HepG2 (cell line): ENCODE results near the gene NIT2. TPM values are rescaled to one million over a fixed set of nuclear protein-coding genes. Genes with fewer than 3 reads are reported as not detected.
"Not testable (repeated sequence)": the region's sequence is repeated elsewhere in the genome, so short reads cannot be mapped to it uniquely, and the experiment has no call there.

Source experiments
- ATAC-seq: fragments of 200-7000 bp; cut with Tn5 transposase; 3 replicates; pipeline ENCODE4 v1.9.1; 2020; ENCODE audit warnings: mild to moderate bottlenecking, moderate library complexity
- BruUV-seq: library from RNA; stranded (reverse); fragments of 400-500 nt; replicated peaks from 2 replicates; lab custom pipeline; 2021; lab: Mats Ljungman, UMichigan
- CTCF ChIA-PET: fragments of 300-600 bp; formaldehyde crosslinking; extraction: SDS; loops from one replicate; lab custom pipeline; 2021; ENCODE audit warnings: low total read pairs, inconsistent platforms, low intra/inter-chr PET ratio; lab: Yijun Ruan, JAX
- POLR2A ChIA-PET: fragments of 350-600 bp; sonication (Branson Sonifier 250); formaldehyde crosslinking; loops from one replicate; lab custom pipeline; 2020; ENCODE audit warnings: antibody characterized with exemption, inconsistent platforms; lab: Yijun Ruan, JAX
- DNase-seq: peaks from one replicate; pipeline ENCODE4 v3.0.0-alpha.2; 2015; ENCODE audit warnings: low spot score
- FAIRE-seq: peaks from 3 replicates; lab custom pipeline; 2011; peaks lifted over from hg19 to GRCh38; lab: Jason Lieb, UNC
- H2AFZ ChIP-seq: one replicate; pipeline ENCODE4 v1.6.1; 2011; ENCODE audit warnings: low read length, inconsistent platforms
- H3K27ac ChIP-seq: fragments of 300-600 bp; 3 replicates; pipeline ENCODE4 v1.8.0; 2011; ENCODE audit warnings: mixed run types, mild to moderate bottlenecking, mixed read lengths, low read length, inconsistent platforms; ENCODE audit not compliant: insufficient read depth; ENCODE audit errors: extremely low read length
- H3K27me3 ChIP-seq, 2 experiments: fragments of 200-600 bp in 1 of 2; 2 replicates in 1 of 2; 3 replicates in 1 of 2; pipeline versions ENCODE4 v1.6.0 to v1.8.0; 2011; ENCODE audit warnings: low read length in 2 of 2, mild to moderate bottlenecking in 2 of 2, moderate library complexity in 2 of 2, inconsistent platforms in 1 of 2; ENCODE audit not compliant: insufficient read depth in 2 of 2, control insufficient read depth in 1 of 2
- H3K36me3 ChIP-seq, 2 experiments: fragments of 200-600 bp in 1 of 2; replicated peaks in 1 of 2; 2 replicates in 1 of 2; 3 replicates in 1 of 2; pipeline versions ENCODE4 v1.5.1 to v1.8.0; 2011; ENCODE audit warnings: low read length in 2 of 2, inconsistent platforms in 1 of 2; ENCODE audit not compliant: insufficient read depth in 2 of 2, control insufficient read depth in 1 of 2
- H3K4me1 ChIP-seq: 2 replicates; pipeline ENCODE4 v1.5.1; 2012; ENCODE audit warnings: low read length, inconsistent platforms; ENCODE audit not compliant: insufficient read depth
- H3K4me2 ChIP-seq: 2 replicates; pipeline ENCODE4 v1.6.0; 2011; ENCODE audit warnings: low read depth, low read length, inconsistent platforms
- H3K4me3 ChIP-seq, 3 experiments: fragments of 200-600 bp in 1 of 3; sonication (generic), shearing (Covaris generic) in 1 of 3; replicated peaks in 1 of 3; 2 replicates each; pipeline ENCODE4 v1.5.1; 2011 to 2016; ENCODE audit warnings: low read length in 3 of 3, inconsistent platforms in 2 of 3, low read depth in 2 of 3, mild to moderate bottlenecking in 2 of 3, control low read depth in 1 of 3, mixed read lengths in 1 of 3; ENCODE audit not compliant: insufficient read depth in 1 of 3
- H3K79me2 ChIP-seq: one replicate; pipeline ENCODE4 v1.6.1; 2011; ENCODE audit warnings: low read length, inconsistent platforms; ENCODE audit not compliant: insufficient read depth
- H3K9ac ChIP-seq: 2 replicates; pipeline ENCODE4 v1.6.0; 2011; ENCODE audit warnings: mild to moderate bottlenecking, low read depth, low read length, inconsistent platforms; ENCODE audit not compliant: insufficient read depth
- H3K9me3 ChIP-seq: 2 replicates; pipeline ENCODE4 v1.5.1; 2012; ENCODE audit warnings: mild to moderate bottlenecking, low read length
- H4K20me1 ChIP-seq: 2 replicates; pipeline ENCODE4 v1.6.0; 2011; ENCODE audit warnings: inconsistent platforms, mild to moderate bottlenecking, low read length, moderate library complexity; ENCODE audit not compliant: insufficient read depth
- ARHGAP35 ChIP-seq: sonication (generic); formaldehyde crosslinking; IDR thresholded peaks from 2 replicates; pipeline ENCODE4 v1.9.0; 2022; ENCODE audit warnings: mild to moderate bottlenecking, inconsistent platforms, moderate library complexity, missing genetic modification reagents, borderline replicate concordance
- GPBP1L1 ChIP-seq: sonication (generic); formaldehyde crosslinking; IDR thresholded peaks from 2 replicates; pipeline ENCODE4 v1.5.0; 2020; ENCODE audit warnings: mild to moderate bottlenecking, missing genetic modification reagents
- GTF3A ChIP-seq: sonication (generic); formaldehyde crosslinking; conservative IDR thresholded peaks from 2 replicates; pipeline ENCODE4 v1.4.0; 2020; ENCODE audit warnings: mild to moderate bottlenecking, missing genetic modification reagents
- ZBTB38 ChIP-seq: sonication (generic); formaldehyde crosslinking; IDR thresholded peaks from 2 replicates; pipeline ENCODE4 v1.5.1; 2020; ENCODE audit warnings: mild to moderate bottlenecking, missing genetic modification reagents
- ZNF143 ChIP-seq: sonication (generic); formaldehyde crosslinking; IDR thresholded peaks from 2 replicates; pipeline ENCODE4 v1.4.0; 2020; ENCODE audit warnings: missing genetic modification reagents
- ZNF430 ChIP-seq: sonication (generic); formaldehyde crosslinking; IDR thresholded peaks from 2 replicates; pipeline ENCODE4 v1.9.0; 2021; ENCODE audit warnings: mild to moderate bottlenecking, missing genetic modification reagents
- ZNF501 ChIP-seq: sonication (generic); formaldehyde crosslinking; IDR thresholded peaks from 2 replicates; pipeline ENCODE4 v1.5.1; 2020; ENCODE audit warnings: mild to moderate bottlenecking, moderate library complexity, missing genetic modification reagents
- ZNF605 ChIP-seq: sonication (generic); formaldehyde crosslinking; IDR thresholded peaks from 2 replicates; pipeline ENCODE4 v1.8.0; 2022; ENCODE audit warnings: mild to moderate bottlenecking, missing genetic modification reagents
- ZNF724P ChIP-seq: sonication (generic); formaldehyde crosslinking; IDR thresholded peaks from 2 replicates; pipeline ENCODE4 v1.8.0; 2022; ENCODE audit warnings: missing genetic modification reagents, borderline replicate concordance
- WGBS: methylation state at CpG from one replicate; pipeline ENCODE4 v1.1.6; 2017; ENCODE audit warnings: low lambda C conversion rate; 5-methylcytosine and 5-hydroxymethylcytosine counted together
- in situ Hi-C: cut with HindIII; loops from 2 replicates; pipeline ENCODE4 v1.10.0; 2017; ENCODE audit warnings: low pct_unique_long_range_greater_than_20kb; ENCODE audit not compliant: extremely low pct_ligation_motif_present
- intact Hi-C: fragments of 100-400 bp; cut with micrococcal nuclease; formaldehyde crosslinking; loops from one replicate; pipeline ENCODE4 v1.10.0; 2022; ENCODE audit not compliant: unreplicated experiment
- polyA plus RNA-seq, 8 experiments: library from polyadenylated mRNA; depleted of rRNA in 3 of 8; stranded (reverse) in 7 of 8; unstranded in 1 of 8; fragments of >200 nt; fragmentation: Illumina TruSeq in 4 of 8; extraction: Trizol in 4 of 8; gene quantifications; 2 replicates each; pipeline versions ENCODE4 v1.2.1 to v1.2.3, GENCODE V29; 2011 to 2016; ENCODE audit warnings: low read depth in 4 of 8, missing spikeins in 1 of 8, mixed read lengths in 1 of 8; ENCODE audit not compliant: insufficient read depth in 1 of 8
- total RNA-seq, 5 experiments: library from RNA; depleted of rRNA; stranded (reverse); fragments of >200 nt; fragmentation: Illumina TruSeq; extraction: Trizol; gene quantifications; 2 replicates each; pipeline ENCODE4 v1.2.3, GENCODE V29; 2016; ENCODE audit warnings: low read depth in 1 of 5
- TF ChIP-seq, protein P1 (sequence below): IDR thresholded peaks from 2 replicates; pipeline ENCODE4 v1.6.1; 2016; ENCODE audit warnings: control low read depth

NIT2 gene
- total and polyA plus RNA-seq, 2 of the 13 experiments (the other 11 are each of a cell fraction or from before 2014, with no cell fraction given), result 43.4 to 49.1 TPM

- TF ChIP-seq, protein P1, sequence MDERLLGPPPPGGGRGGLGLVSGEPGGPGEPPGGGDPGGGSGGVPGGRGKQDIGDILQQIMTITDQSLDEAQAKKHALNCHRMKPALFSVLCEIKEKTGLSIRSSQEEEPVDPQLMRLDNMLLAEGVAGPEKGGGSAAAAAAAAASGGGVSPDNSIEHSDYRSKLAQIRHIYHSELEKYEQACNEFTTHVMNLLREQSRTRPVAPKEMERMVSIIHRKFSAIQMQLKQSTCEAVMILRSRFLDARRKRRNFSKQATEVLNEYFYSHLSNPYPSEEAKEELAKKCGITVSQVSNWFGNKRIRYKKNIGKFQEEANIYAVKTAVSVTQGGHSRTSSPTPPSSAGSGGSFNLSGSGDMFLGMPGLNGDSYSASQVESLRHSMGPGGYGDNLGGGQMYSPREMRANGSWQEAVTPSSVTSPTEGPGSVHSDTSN, result no peak
- TF ChIP-seq GTF3A (CRISPR knock-in tag), result no peak
- TF ChIP-seq ZNF724P (CRISPR knock-in tag), result no peak
Observed at GRCh38 chr3:100333970-100334487, 528 bp upstream of the NIT2 start (continued).

DNA sequence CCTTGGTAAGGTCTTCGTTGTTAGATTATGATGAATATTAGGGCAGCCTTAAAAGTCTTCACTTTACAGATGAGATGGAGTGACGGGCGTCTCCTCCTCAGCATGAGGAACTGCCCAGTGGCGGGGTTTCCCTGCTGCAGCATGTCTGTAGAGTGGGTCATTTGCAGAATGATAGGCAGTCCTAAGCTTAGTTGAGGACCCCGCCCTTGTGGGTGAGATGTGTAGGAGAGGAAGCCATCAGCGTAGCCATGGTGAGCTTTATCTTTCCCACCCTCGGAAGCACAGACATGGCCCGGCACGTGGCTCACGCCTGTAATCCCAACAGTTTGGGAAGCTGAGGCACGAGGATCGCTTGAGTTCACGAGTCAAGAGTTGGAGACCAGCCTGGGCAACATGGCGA lies 877 bp downstream of the NIT2 start:
- FAIRE-seq (no peak), ATAC-seq (peak; percentile 16), DNase-seq (peak; percentile 16)
- 0 out of 2 replicates have a peak, but pooled peaks have one; percentile 23 for TF ChIP-seq ZNF430
- peak; percentile 72 for TF ChIP-seq ZBTB38
- peak; percentile 51; the same call in 1 of the 2 replicates for TF ChIP-seq ZNF605
- TF ChIP-seq ZNF501 (CRISPR knock-in tag), result peak; percentile 42; the same call in 1 of the 2 replicates
- no peak for TF ChIP-seq ARHGAP35 (CRISPR knock-in tag)
- TF ChIP-seq GPBP1L1, result no peak
- no peak for TF ChIP-seq ZNF143 (CRISPR knock-in tag)
- in situ Hi-C loops (no loop called here), intact Hi-C loops (loop anchor here (1.0 to 2.0 kb wide), 2 partner anchors 23 to 65 kb away; partner anchors contain the start of genes LNP1 and TOMM70)
- Histone ChIP-seq H3K9ac (peak overlapping the region; percentile 84), H3K27me3 (no peaks in the 10 kb centered on the region), H3K79me2 (no peaks in the 10 kb centered on the region), H2AFZ (no peak overlapping the region), H3K4me2 (peak overlapping the region; percentile 91), H3K27ac (peak overlapping the region; percentile 79), H3K36me3 (0 out of 5 replicates have a peak, but pooled peaks cover 0 to 4% of the 10 kb centered on the region in 2 experiments), H3K4me1 (peaks cover 43% of the 10 kb centered on the region), H4K20me1 (no peaks in the 10 kb centered on the region), H3K4me3 (peak overlapping the region; percentile 70 to 82 (median 78)), H3K9me3 (no peaks in the 10 kb centered on the region)
- no TSS peak for BruUV-seq
- 82% methylated on average over 14 of the region's 14 CpGs for WGBS
- POLR2A ChIA-PET, result interaction anchor here (0.5 to 4.6 kb wide), 7 partner anchors 8 to 75 kb away, joined by 3 to 29 read pairs (median 5); partner anchors contain the start of genes LNP1, TBC1D23 and TOMM70
- CTCF ChIA-PET, result no interaction called here

DNA sequence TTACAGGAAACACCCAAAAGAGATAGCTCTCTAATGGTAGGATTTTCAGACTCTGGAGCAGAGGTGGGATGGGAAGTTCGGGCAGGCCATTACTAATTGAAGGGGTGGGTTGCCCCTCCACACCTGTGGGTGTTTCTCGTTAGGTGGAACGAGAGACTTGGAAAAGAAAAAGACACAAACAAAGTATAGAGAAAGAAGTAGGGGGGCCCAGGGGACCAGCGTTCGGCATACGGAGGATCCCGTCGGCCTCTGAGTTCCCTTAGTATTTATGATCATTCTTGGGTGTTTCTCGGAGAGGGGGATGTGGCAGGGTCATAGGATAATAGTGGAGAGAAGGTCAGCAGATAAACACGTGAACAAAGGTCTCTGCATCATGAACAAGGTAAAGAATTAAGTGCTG lies 1.7 kb downstream of the NIT2 start:
- H3K79me2 ChIP-seq, FAIRE-seq, H3K4me2 ChIP-seq, DNase-seq, H3K9ac ChIP-seq, intact Hi-C loops, CTCF ChIA-PET, in situ Hi-C loops, BruUV-seq, H3K36me3 ChIP-seq, H3K4me3 ChIP-seq, ATAC-seq, H4K20me1 ChIP-seq, H3K9me3 ChIP-seq, H2AFZ ChIP-seq, H3K27ac ChIP-seq, H3K27me3 ChIP-seq: not testable (repeated sequence)
- POLR2A ChIA-PET, result interaction anchor here (2.8 kb wide), 1 partner anchor 76 kb away, joined by 17 read pairs; the partner anchor contains the start of gene TBC1D23
- 97% methylated on average over 10 of the region's 10 CpGs for WGBS
- peaks cover 43% of the 10 kb centered on the region for H3K4me1 ChIP-seq
